ENCODE data around the gene GTPBP3.
"Not testable (repeated sequence)": the region's sequence is repeated elsewhere in the genome, so short reads cannot be mapped to it uniquely, and the experiment has no call there.

The GTPBP3 gene, protein sequence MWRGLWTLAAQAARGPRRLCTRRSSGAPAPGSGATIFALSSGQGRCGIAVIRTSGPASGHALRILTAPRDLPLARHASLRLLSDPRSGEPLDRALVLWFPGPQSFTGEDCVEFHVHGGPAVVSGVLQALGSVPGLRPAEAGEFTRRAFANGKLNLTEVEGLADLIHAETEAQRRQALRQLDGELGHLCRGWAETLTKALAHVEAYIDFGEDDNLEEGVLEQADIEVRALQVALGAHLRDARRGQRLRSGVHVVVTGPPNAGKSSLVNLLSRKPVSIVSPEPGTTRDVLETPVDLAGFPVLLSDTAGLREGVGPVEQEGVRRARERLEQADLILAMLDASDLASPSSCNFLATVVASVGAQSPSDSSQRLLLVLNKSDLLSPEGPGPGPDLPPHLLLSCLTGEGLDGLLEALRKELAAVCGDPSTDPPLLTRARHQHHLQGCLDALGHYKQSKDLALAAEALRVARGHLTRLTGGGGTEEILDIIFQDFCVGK

DNA sequence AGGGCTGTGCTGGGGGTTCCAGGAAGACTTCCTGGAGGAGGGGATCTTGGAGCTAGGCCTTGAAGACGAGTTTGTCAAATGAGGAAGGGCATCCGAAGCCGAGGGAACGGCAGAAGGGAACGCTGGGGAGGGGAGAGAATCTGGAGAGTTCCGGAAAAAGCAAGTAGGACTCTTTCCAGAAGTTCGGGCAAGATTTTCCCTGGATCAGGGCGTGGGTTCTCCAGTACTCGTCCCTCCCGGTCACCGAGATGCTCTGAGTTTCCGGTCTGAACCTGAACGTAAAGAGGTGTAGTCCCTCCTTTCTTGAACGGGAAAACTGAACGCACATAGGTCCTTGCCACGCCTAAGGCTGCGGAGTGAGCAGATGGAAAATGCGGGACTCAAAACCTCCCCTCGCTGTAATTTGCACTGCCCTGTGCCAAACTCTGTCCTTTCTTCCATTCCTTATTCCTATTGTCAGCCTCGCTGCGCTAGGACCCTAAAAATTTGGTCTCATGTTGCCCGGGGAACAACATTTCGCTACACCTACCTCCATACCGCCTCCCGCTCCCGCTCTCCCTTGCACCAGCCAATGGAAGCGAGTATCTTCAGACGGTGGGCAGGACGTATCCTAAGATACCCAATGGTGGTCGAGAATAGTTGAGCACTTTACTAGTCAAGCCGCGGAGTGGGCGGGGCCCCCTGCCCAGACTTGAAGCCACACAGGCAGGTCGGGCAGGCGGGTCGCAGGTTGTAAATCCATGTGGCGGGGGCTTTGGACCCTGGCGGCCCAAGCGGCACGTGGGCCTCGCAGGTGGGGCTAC is at the start of gene GTPBP3:
TSS of gene GTPBP3 (plus strand) at position 682 of the 803 bp plus-strand sequence. CDS start at position 741, 59 bp downstream.
- TF ChIP-seq CTCF (IDR thresholded peaks at IDR 0.05; ENCODE audit: low read depth, low read length, missing control alignments) = no peak
- DNase-seq (ENCODE audit: low read depth) = peak; percentile 99
- H3K4me3 ChIP-seq (ENCODE audit: low read depth, low read length) = peak within 1 kb of the TSS; percentile 63

DNA sequence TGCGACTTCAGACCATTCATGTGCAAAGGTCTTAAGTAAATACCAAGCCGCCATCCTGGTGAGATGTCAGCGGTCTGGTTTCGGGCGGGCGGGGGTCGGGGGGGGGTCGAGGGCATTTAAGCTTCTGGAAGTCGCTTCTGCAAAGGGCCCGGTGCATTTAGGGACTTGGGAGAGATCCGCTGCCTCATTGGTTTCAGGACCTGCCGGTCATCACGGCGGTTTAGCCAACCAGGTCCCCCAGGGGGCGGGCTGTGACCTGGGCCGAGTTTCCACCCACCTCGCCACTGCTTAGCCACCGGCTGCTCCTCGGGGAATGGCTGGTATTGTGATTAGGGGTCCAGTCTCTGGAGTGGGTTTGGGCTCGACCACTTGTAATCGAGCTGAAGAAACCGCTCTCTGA is 47.9 kb upstream of the GTPBP3 start:
- TF ChIP-seq CTCF (IDR thresholded peaks at IDR 0.05; ENCODE audit: low read depth, low read length, missing control alignments) = no peak
- DNase-seq (ENCODE audit: low read depth) = peak; percentile 48
- no peak overlapping the region for H3K4me3 ChIP-seq (ENCODE audit: low read depth, low read length)

DNA sequence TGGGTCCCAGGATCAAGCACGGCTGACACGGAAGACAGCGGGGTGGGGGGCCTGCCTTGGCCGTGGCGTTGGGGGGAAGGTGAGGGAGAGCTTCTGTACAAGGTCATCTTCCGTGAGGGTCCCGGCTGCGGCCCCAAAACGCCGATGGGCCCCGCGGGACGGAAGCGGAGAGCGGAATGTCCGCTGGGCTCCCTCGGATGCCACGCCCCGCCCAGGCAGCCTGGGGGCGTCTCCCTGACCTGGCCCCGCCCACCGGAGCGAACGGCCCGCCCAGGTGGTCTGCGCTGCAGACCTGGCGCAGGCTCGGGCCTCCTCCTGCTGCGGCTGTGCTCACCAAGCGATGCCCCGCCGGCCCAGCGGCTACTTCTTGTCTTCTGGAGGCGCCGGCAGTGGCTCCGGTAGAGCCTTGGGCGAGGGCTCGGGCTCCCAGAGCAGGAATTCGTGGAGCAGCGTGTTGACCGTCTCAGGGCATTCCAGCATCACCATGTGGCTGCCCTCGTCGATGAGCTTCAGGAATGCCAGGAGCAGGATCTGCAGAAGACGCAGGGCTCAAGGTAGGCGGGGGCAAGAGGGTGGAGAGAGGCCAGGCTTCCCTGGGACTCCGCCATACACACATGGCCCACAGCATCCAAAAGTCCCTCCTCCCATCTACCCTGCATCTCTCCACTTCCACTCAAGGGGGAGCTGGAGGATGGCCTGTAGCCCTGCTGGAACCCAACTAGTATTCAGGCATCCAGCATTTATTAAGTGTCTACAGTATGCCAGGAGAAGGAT is 44.9 kb upstream of the GTPBP3 start:
- TF ChIP-seq CTCF (IDR thresholded peaks at IDR 0.05; ENCODE audit: low read depth, low read length, missing control alignments) = peak; percentile 79
- peak overlapping the region; percentile 54 for H3K4me3 ChIP-seq (ENCODE audit: low read depth, low read length)
- DNase-seq (ENCODE audit: low read depth) = peak; percentile 69

GRCh38 chr19:17293605-17294004 is 43.7 kb upstream of the GTPBP3 start:
- TF ChIP-seq CTCF (IDR thresholded peaks at IDR 0.05; ENCODE audit: low read depth, low read length, missing control alignments) = no peak
- DNase-seq (ENCODE audit: low read depth) = no peak
- H3K4me3 ChIP-seq (ENCODE audit: low read depth, low read length) = no peak overlapping the region

DNA sequence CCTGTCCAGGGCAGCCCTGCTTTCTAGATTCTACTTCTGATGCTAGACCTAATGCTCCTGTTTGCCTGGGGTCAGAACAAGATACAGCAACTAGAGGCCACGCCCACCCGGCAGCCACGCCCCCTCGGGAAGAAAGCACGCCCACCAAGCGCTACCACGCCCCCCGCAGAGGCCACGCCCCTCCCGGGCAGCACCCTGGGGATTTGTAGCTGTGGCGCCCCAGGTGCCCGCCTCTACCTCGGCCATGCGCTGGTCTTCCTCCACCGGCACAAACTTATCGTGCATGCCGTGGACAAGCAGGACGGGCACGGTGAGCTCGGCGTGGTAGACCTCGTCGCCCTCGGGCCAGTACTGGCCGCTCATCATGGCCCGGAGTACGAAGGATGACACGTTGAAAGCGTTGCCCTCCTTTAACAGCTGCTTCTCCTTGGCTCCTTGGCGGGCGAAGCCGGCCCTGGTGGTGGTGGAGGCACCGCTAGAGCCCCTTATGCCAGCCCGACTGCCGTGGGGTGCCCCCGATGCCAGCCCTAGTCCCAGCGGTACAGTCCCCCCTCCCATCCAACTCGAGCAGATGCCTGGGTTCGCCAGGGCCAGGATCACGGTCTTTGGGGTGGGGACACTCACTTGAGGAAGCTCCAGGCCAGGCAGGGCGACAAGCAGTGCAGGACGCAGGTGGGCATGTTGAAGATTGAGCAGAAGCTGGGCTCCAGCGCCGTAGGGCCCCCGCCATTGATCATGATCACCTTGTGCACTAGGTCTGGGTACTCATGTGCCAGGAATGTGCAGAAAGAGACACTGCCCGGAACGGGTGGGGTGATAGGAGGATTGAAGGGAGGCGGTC is 43.1 kb upstream of the GTPBP3 start:
- peak; percentile 2 for TF ChIP-seq CTCF (IDR thresholded peaks at IDR 0.05; ENCODE audit: low read depth, low read length, missing control alignments)
- H3K4me3 ChIP-seq (ENCODE audit: low read depth, low read length) = no peak overlapping the region
- DNase-seq (ENCODE audit: low read depth) = no peak

- not testable (repeated sequence) for DNase-seq (ENCODE audit: low read depth); H3K4me3 ChIP-seq (ENCODE audit: low read depth, low read length)
These were observed 41.8 kb upstream of the GTPBP3 start for GRCh38 chr19:17295551-17295950.

Data from GM12864 (cell line).